K562 (cell line): Measurements from ENCODE around the gene SH2D7. TPM values are rescaled to one million over a fixed set of nuclear protein-coding genes. Genes with fewer than 3 reads are reported as not detected.

Experiments used
- CHAMP1 ChIP-seq: fragments of 450-650 bp; IDR thresholded peaks from 2 replicates; pipeline ENCODE4 v1.6.1; 2016; ENCODE audit warnings: mild to moderate bottlenecking
- ETV5 ChIP-seq: sonication (generic); formaldehyde crosslinking; IDR thresholded peaks from 2 replicates; pipeline ENCODE4 v1.4.0; 2020; ENCODE audit warnings: low read depth, mild to moderate bottlenecking, missing genetic modification reagents
- GTF2B ChIP-seq: IDR thresholded peaks from 2 replicates; pipeline ENCODE4 v1.6.1; 2011; ENCODE audit not compliant: insufficient read length; ENCODE audit errors: extremely low read depth
- LCOR ChIP-seq: sonication (generic); formaldehyde crosslinking; IDR thresholded peaks from 2 replicates; pipeline ENCODE4 v1.8.0; 2022; ENCODE audit warnings: mild to moderate bottlenecking, missing genetic modification reagents
- MAFF ChIP-seq: IDR thresholded peaks from 2 replicates; pipeline ENCODE4 v1.6.1; 2012; ENCODE audit warnings: low read length, improper control_type of control experiment
- MAFK ChIP-seq: IDR thresholded peaks from 2 replicates; pipeline ENCODE4 v1.6.1; 2011; ENCODE audit warnings: low read length, improper control_type of control experiment
- MBD2 ChIP-seq: sonication (generic); IDR thresholded peaks from 2 replicates; pipeline ENCODE4 v1.6.1; 2016; ENCODE audit warnings: low read depth, borderline replicate concordance
- NBN ChIP-seq: fragments of 450-650 bp; IDR thresholded peaks from 2 replicates; pipeline ENCODE4 v1.6.1; 2016; ENCODE audit warnings: low read depth, mild to moderate bottlenecking
- RERE ChIP-seq: sonication (generic); formaldehyde crosslinking; IDR thresholded peaks from 2 replicates; pipeline ENCODE4 v1.8.0; 2023; ENCODE audit warnings: missing genetic modification reagents, mild to moderate bottlenecking, borderline replicate concordance
- RNF219 ChIP-seq: fragments of 250-450 bp; sonication (Bioruptor Pico); IDR thresholded peaks from 2 replicates; pipeline ENCODE4 v1.5.0; 2022; ENCODE audit warnings: mild to moderate bottlenecking
- SRSF3 ChIP-seq: fragments of 200-400 bp; formaldehyde crosslinking; IDR thresholded peaks from 2 replicates; pipeline ENCODE4 v1.6.1; 2016; ENCODE audit warnings: mild to moderate bottlenecking, low read length, moderate library complexity; ENCODE audit not compliant: insufficient read depth
- TCF3 ChIP-seq: sonication (generic); formaldehyde crosslinking; IDR thresholded peaks from 2 replicates; pipeline ENCODE4 v1.4.0; 2020; ENCODE audit warnings: mild to moderate bottlenecking, missing genetic modification reagents
- VEZF1 ChIP-seq: fragments of 200-800 bp; sonication (Bioruptor generic); IDR thresholded peaks from 2 replicates; pipeline ENCODE4 v1.6.1; 2017; ENCODE audit warnings: missing genetic modification characterization, missing compliant biosample characterization
- ZNF121 ChIP-seq: sonication (generic); formaldehyde crosslinking; conservative IDR thresholded peaks from 2 replicates; pipeline ENCODE4 v1.8.0; 2022; ENCODE audit warnings: missing genetic modification reagents
- ZNF766 ChIP-seq: fragments of 200-800 bp; sonication (Bioruptor generic); conservative IDR thresholded peaks from 2 replicates; pipeline ENCODE4 v1.6.1; 2016; ENCODE audit warnings: missing genetic modification characterization, missing compliant biosample characterization
- polyA plus RNA-seq, 8 experiments: library from polyadenylated mRNA; depleted of rRNA in 4 of 8; stranded (reverse) in 5 of 8; unstranded in 3 of 8; fragments of >200 nt; fragmentation: Nextera tagmentation in 2 of 8; fragmentation: Illumina TruSeq in 1 of 8; extraction: Ambion mirVana in 2 of 8; extraction: Trizol in 1 of 8; gene quantifications; 2 replicates each; pipeline versions ENCODE4 v1.2.1 to v1.2.3, GENCODE V29; 2011 to 2014; ENCODE audit warnings: inconsistent platforms in 1 of 8, missing spikeins in 1 of 8
- total RNA-seq, 7 experiments: library from RNA; depleted of rRNA in 6 of 7; stranded (reverse); fragments of >200 nt in 6 of 7; fragmentation: Illumina TruSeq in 2 of 7; extraction: Trizol in 2 of 7; gene quantifications; 2 replicates each; pipeline versions ENCODE4 v1.2.1 to v1.2.3, GENCODE V29; 2011 to 2021; ENCODE audit warnings: low replicate concordance in 1 of 7

Gene SH2D7
- total and polyA plus RNA-seq, 9 of the 15 experiments (the other 6 are each of a cell fraction or from before 2014, with no cell fraction given) = not detected

GRCh38 chr15:78131295-78132061 is 39.1 kb downstream of the SH2D7 start, which contains the start of gene CIB2 (continued):
- TF ChIP-seq RERE (CRISPR knock-in tag) (0 out of 2 replicates have a peak, but pooled peaks have one; percentile 60), ZNF121 (no peak), VEZF1 (CRISPR knock-in tag) (peak; percentile 88), MAFK (no peak), ETV5 (peak; percentile 89), MAFF (no peak), MBD2 (peak; percentile 29; the same call in 1 of the 2 replicates), TCF3 (CRISPR knock-in tag) (no peak), LCOR (CRISPR knock-in tag) (peak; percentile 44; the same call in 1 of the 2 replicates), NBN (no peak), GTF2B (no peak), ZNF766 (no peak; the same call in 1 of the 2 replicates), CHAMP1 (no peak), RNF219 (CRISPR knock-in tag) (no peak), SRSF3 (no peak)
